ENCODE measurements around the gene MINDY2.
"Not testable (repeated sequence)": the region's sequence is repeated elsewhere in the genome, so short reads cannot be mapped to it uniquely, and the experiment has no call there.

Gene MINDY2

DNA sequence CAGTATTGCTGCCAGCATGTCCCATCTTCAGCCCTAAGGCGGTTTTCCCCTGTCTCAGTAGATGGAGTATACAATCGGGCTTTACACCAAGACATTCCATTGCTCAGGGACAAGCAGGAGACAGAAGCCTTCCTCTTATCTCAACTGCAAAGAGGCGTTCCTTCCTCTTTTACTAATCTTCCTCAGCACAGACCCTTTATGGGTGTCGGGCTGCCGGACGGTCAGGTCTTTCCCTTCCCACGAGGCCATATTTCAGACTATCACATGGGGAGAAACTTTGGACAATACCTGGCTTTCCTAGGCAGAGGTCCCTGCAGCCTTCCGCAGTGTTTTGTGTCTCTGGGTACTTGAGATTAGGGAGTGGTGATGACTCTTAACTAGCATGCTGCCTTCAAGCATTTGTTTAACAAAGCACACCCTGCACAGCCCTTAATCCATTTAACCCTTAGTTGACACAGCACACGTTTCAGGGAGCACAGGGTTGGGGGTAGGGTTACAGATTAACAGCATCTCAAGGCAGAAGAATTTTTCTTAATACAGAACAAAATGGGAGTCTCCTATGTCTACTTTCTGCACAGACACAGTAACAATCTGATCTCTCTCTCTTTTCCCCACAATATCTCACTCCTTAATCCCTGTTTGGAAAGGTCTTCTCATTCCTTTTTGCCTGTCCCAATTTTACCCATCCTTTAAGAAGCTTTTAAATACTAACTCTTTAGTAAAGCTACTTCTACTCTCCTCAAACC, 62.8 kb downstream of the MINDY2 start:
- DNase-seq: not testable (repeated sequence)

DNA sequence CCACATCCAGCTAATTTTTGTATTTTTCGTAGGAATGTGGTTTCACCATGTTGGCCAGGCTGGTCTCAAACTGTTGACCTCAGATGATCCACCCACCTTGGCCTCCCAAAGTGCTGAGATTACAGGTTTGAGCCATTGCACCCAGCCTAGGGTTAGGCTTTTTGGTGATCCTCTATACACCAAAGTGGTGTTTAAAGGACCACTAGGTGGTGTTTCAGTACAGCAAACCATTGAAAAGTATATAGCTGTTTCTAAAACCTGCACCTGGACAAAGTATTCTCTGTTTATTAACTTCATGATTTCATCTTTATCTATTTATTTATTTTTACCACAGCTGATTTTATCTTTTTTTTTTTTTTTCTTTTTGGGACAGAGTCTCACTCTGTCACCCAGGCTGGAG, 68.4 kb downstream of the MINDY2 start:
- no peak for DNase-seq

DNA sequence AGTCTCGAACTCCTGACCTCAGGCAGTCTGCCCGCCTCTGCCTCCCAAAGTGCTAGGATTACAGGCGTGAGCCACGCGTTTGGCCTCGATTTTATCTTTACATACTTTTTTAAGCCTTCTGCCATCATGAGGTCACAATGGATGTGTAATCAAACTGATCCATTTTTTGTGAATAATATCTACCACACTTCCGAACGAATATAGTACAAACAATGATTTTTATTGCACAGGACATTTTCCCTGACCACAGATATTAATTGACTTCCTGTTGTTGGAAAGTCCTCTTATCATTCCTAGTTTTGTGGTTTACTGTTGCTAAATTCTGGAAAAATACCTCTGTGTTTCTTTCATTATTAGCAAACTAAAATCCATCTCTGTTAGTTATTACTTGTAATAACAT, 68.9 kb downstream of the MINDY2 start:
- no peak for DNase-seq

GRCh38 chr15:58842713-58843396, 71.8 kb downstream of the MINDY2 start:
- DNase-seq: no peak

GRCh38 chr15:58851205-58851604, 80.1 kb downstream of the MINDY2 start:
- DNase-seq: not testable (repeated sequence)

- no peak for DNase-seq
Measured at GRCh38 chr15:58852347-58852746, 81.2 kb downstream of the MINDY2 start.

DNA sequence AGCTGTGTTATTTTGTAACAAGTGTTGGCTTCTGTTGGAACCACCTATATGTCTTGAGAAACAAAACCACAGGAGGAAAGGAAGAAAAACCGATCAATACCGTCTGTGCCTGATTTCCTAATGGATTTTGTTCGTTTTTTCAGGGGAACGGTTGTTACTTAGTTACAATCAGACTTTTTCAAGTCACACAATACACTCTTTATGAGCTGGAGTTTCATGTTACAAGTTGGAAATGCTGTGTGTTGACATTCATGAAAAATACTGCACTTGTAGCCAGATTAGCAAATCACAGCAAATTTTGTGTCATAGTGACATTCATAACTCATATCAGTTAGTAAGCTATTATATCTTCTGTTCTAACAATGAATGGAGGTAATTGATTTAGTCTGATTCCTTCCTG, 83.5 kb downstream of the MINDY2 start:
- DNase-seq: no peak

DNA sequence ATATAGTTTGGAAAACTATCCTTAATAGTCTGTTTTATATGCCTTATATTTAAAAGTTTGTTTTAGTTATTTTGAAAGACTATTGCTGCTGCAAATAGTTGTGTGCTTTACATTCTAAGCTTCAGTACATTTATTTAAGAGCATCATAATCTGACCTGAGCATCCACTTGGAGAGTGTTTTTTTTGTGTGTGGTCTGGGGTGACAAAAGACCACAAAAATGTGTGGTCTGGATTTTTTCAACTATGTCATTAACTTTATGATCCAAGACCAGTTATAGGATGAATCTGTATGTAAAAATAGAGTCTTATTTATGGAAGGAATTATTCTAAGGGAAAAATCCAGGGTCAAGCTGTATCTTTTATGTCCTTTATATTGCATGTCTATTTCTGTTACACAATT, 85.0 kb downstream of the MINDY2 start:
- DNase-seq: no peak

DNA sequence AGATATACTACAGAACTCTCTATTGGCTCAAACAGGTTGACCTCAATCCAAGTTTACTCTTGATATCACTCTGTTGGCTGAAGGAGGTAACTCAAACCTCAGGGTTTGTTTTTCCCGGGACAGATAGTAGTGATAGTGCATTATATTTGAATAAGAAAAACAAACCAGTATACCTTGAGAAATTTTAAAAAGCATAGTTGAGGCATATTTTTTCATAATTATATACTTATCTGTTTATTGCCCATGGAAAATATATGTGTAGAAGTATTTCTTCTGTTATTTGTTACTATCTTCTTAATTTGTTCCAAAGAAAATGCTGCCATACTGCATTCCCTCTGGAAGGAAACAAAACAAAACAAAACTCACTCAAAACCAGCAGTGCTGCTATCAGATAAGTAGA, 85.5 kb downstream of the MINDY2 start:
- not testable (repeated sequence) for DNase-seq

- no peak for DNase-seq
Measured at GRCh38 chr15:58862326-58862725, 91.2 kb downstream of the MINDY2 start.

- DNase-seq: peak in 1 of 2 experiments; percentile 4
Measured at GRCh38 chr15:58864602-58865424, 93.7 kb downstream of the MINDY2 start.

DNA sequence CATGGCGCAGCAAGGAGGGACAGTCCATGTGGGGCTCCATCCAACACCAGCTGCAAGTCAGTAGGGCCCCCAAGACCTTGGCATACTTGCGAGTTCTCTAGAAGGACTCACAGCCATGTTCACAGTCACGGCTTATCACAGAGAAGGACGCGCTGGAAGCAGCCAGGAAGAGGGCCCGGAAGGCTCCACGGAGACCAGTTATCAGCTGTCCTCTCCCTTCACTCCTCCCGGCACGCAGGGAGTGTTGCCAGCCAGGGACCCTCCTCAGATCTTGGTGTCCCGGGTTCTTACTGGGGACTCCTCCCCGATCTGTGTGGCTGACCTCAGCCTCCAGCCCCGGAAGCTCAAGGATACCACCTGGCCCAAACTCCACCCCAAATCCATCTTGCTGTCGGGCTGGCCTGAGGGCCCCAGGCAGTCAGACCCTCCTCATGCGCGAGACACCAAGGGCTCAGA, 94.4 kb downstream of the MINDY2 start:
- no peak for DNase-seq

DNA sequence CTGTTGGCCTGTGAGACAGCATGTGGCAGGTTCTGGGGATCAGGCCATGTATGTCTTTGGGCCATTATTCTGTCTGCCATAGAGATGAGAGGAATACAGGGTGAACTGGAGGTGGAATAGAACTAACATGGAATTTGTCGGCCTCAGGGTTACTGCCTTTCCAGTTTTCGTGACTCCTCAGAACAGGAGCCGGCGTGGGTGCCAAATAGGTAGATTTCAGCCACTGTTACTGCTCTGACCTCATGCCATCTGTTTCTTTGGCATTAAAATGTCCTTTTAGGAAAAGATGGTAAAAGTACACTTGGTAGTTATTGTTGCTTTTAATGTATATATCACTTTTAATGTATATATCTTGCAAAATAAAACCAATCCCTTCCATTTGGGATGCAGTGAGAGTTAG, 96.8 kb downstream of the MINDY2 start:
- no peak for DNase-seq

GRCh38 chr15:58870451-58870850, 99.3 kb downstream of the MINDY2 start:
- no peak for DNase-seq

GRCh38 chr15:58873267-58873666, 102.2 kb downstream of the MINDY2 start:
- DNase-seq: no peak

- DNase-seq: no peak
Measured at GRCh38 chr15:58875343-58875742, 104.2 kb downstream of the MINDY2 start.

- no peak for DNase-seq
Measured at GRCh38 chr15:58876306-58877106, 105.4 kb downstream of the MINDY2 start.

- DNase-seq: no peak
Measured at GRCh38 chr15:58877999-58878825, 107.1 kb downstream of the MINDY2 start.

DNA sequence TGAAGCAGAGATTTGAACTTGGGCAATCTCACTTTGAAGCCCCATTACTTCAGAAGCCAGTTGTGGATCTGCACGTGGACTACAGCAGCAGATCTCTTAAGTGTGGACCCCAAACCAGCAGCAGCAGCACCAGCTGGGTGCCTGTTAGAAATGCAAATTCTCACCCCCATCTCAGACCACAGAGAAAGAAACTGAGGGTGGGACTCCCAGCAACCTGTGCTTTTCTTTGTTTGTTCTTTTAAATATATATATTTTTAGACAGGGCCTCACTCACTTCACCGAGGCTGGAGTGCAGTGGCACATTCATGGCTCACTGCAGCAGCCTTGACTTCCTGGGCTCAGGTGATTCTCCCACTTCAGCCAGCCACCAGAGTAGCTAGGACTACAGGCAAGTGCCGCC, 109.2 kb downstream of the MINDY2 start:
- DNase-seq: no peak

DNA sequence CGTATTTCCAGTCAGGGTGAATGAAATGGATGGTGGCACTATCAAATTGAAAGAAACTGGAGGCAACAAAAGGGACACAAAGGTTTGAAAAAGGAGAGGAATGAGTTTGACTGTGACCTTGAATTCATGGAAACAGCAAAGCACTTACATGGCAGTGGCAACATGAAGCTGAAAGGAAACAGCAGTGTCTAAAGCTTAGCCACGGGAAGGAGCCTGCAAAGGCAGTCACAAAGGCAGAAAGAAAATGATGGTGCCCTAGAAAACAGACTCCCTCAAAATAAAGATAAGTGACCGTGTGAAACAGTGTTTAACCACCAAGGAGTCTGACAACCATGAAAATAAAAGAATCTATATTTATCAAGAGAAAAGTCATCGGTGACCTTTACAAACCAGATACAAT, 111.1 kb downstream of the MINDY2 start:
- DNase-seq: no peak

DNA sequence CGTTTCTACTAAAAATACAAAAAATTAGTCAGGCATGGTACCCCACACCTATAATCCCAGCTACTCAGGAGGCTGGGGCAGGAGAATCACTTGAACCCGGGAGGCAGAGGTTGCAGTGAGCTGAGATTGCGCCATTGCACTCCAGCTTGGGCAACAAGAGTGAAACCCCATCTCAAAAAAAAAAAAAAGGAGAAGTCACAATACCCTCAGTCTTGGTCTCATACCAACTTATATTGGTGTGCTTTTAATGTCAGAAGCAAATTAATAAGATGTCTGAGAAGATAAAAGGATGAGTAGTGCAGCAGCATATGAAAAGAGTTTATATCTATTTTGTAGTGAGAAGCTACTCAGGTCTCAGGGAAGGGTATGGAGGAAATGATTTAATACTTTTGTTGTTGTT, 112.8 kb downstream of the MINDY2 start:
- not testable (repeated sequence) for DNase-seq

- no peak for DNase-seq
Measured at GRCh38 chr15:58886921-58887320, 115.8 kb downstream of the MINDY2 start.

Data from stimulated activated CD4-positive, alpha-beta T cell treated with anti-CD3 and anti-CD28 coated beads, Interleukin-4, amount 100 ng/mL, for 4 hours (primary cell).